ENCODE measurements around the gene GRIN2C.

Gene GRIN2C

DNA sequence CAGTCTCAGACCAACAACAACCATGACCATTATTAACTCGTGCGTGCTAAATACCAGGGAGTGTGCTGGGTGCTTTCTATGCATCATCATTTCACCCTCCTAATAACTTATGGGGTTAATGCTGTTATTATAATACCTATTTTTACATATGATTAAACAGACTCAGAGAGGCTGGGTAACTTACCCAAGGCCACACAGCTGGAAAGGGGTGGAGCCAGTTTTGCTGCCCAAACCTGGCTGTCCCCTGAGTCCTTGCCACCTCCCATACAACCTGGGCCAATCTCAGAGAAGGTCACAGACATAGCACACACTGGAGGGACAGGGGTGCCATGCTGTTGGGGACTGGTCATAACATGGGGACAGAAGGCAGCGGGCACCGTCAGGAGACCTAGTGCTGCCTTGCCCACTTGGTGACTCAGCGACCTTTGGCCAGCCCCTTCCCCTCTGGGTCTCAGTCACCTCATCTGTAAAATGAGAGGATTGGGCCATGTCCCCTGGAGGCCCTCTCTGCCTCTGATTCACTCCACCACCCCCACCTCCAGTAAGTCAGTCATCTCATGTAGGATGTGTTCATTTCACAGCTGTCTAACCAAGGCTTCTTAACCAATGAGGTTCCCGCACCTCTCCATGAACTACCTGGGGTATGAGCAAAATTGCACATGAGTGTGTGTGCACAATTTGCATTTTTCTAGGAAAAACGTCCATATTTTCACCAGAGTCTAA, 45.2 kb upstream of the GRIN2C start:
- no peak overlapping the region for H2AFZ ChIP-seq (ENCODE audit: low read depth, low read length, severe bottlenecking)
- H3K9me2 ChIP-seq (replicated peaks; ENCODE audit: insufficient read depth, low read length) = no peaks in the 10 kb centered on the region
- no peaks in the 10 kb centered on the region for H3F3A ChIP-seq (ENCODE audit: insufficient read depth)
- H3K27ac ChIP-seq (ENCODE audit: low read depth, low read length) = no peak overlapping the region
- no peak overlapping the region for H3K4me3 ChIP-seq (ENCODE audit: insufficient read depth, low read length, poor library complexity, severe bottlenecking)
- no peaks in the 10 kb centered on the region for H4K20me1 ChIP-seq (ENCODE audit: low read depth, low read length)
- no peaks in the 10 kb centered on the region for H3K9me3 ChIP-seq (ENCODE audit: insufficient read depth, low read length)
- TF ChIP-seq, protein P1, sequence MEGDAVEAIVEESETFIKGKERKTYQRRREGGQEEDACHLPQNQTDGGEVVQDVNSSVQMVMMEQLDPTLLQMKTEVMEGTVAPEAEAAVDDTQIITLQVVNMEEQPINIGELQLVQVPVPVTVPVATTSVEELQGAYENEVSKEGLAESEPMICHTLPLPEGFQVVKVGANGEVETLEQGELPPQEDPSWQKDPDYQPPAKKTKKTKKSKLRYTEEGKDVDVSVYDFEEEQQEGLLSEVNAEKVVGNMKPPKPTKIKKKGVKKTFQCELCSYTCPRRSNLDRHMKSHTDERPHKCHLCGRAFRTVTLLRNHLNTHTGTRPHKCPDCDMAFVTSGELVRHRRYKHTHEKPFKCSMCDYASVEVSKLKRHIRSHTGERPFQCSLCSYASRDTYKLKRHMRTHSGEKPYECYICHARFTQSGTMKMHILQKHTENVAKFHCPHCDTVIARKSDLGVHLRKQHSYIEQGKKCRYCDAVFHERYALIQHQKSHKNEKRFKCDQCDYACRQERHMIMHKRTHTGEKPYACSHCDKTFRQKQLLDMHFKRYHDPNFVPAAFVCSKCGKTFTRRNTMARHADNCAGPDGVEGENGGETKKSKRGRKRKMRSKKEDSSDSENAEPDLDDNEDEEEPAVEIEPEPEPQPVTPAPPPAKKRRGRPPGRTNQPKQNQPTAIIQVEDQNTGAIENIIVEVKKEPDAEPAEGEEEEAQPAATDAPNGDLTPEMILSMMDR (IDR thresholded peaks at IDR 0.05; ENCODE audit: insufficient read depth, low read length, poor library complexity, severe bottlenecking) = no peak
- no peak for TF ChIP-seq EZH2phosphoT487 (conservative IDR thresholded peaks at IDR 0.05; ENCODE audit: low read length)
- no peaks in the 10 kb centered on the region for H3K36me3 ChIP-seq (ENCODE audit: low read length)
- no peak overlapping the region for H3K9ac ChIP-seq (ENCODE audit: low read length)
- no peaks in the 10 kb centered on the region for H3K79me2 ChIP-seq (ENCODE audit: insufficient read depth, low read length)
- no peak overlapping the region for H3K4me2 ChIP-seq (ENCODE audit: low read depth, low read length, poor library complexity, severe bottlenecking)
- no peaks in the 10 kb centered on the region for H3K27me3 ChIP-seq (ENCODE audit: low read length)

DNA sequence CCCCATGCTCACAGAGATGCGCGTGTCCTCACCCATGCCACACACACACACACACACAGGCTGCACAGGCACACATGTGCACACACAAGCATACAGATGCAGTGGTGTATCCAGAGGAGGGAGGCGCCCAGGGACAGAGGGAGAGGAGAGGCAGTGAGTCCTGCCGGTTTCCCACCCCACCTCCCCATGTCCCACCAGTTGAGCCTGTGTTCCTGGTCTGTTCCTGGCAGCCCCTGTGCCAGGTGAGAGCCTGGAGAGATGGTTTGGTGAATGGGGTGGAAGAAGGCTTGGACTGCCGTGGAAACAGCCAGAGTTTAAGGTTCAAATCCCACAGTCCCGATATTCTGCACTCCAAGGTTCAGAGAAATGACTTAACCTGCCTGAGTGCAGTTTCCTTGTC, 44.0 kb upstream of the GRIN2C start:
- no peak overlapping the region for H3K4me2 ChIP-seq (ENCODE audit: low read depth, low read length, poor library complexity, severe bottlenecking)
- no peak for TF ChIP-seq EZH2phosphoT487 (conservative IDR thresholded peaks at IDR 0.05; ENCODE audit: low read length)
- TF ChIP-seq, protein P1 (IDR thresholded peaks at IDR 0.05; ENCODE audit: insufficient read depth, low read length, poor library complexity, severe bottlenecking) = no peak
- H3F3A ChIP-seq (ENCODE audit: insufficient read depth) = no peaks in the 10 kb centered on the region
- no peak overlapping the region for H2AFZ ChIP-seq (ENCODE audit: low read depth, low read length, severe bottlenecking)
- H3K9ac ChIP-seq (ENCODE audit: low read length) = no peak overlapping the region
- no peak overlapping the region for H3K4me3 ChIP-seq (ENCODE audit: insufficient read depth, low read length, poor library complexity, severe bottlenecking)
- H4K20me1 ChIP-seq (ENCODE audit: low read depth, low read length) = no peaks in the 10 kb centered on the region
- H3K9me3 ChIP-seq (ENCODE audit: insufficient read depth, low read length) = no peaks in the 10 kb centered on the region
- no peaks in the 10 kb centered on the region for H3K79me2 ChIP-seq (ENCODE audit: insufficient read depth, low read length)
- no peak overlapping the region for H3K27ac ChIP-seq (ENCODE audit: low read depth, low read length)
- no peaks in the 10 kb centered on the region for H3K27me3 ChIP-seq (ENCODE audit: low read length)
- H3K36me3 ChIP-seq (ENCODE audit: low read length) = no peaks in the 10 kb centered on the region
- H3K9me2 ChIP-seq (replicated peaks; ENCODE audit: insufficient read depth, low read length) = no peaks in the 10 kb centered on the region

DNA sequence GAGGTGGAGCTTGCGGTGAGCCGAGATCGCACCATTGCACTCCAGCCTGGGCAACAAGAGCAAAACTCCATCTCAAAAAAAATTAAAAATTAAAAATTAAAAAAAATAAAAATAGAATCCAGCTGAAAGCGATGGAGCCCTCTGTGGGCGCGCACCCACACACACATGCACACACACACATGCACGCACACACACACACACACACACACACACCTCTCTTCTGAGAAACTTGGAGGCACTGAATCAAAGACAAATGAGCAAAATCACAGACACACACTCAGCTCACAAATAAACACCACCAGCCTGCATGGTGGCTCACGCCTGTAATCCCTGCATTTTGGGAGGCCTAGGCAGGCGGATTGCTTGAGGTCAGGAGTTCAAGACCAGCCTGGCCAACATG, 43.3 kb upstream of the GRIN2C start:
- H3K9ac ChIP-seq (ENCODE audit: low read length) = no peak overlapping the region
- H3K27me3 ChIP-seq (ENCODE audit: low read length) = no peaks in the 10 kb centered on the region
- no peak overlapping the region for H3K4me3 ChIP-seq (ENCODE audit: insufficient read depth, low read length, poor library complexity, severe bottlenecking)
- H3K79me2 ChIP-seq (ENCODE audit: insufficient read depth, low read length) = no peaks in the 10 kb centered on the region
- no peaks in the 10 kb centered on the region for H3K9me3 ChIP-seq (ENCODE audit: insufficient read depth, low read length)
- H2AFZ ChIP-seq (ENCODE audit: low read depth, low read length, severe bottlenecking) = no peak overlapping the region
- TF ChIP-seq, protein P1 (IDR thresholded peaks at IDR 0.05; ENCODE audit: insufficient read depth, low read length, poor library complexity, severe bottlenecking) = no peak
- no peaks in the 10 kb centered on the region for H3K36me3 ChIP-seq (ENCODE audit: low read length)
- no peaks in the 10 kb centered on the region for H3F3A ChIP-seq (ENCODE audit: insufficient read depth)
- H3K4me2 ChIP-seq (ENCODE audit: low read depth, low read length, poor library complexity, severe bottlenecking) = no peak overlapping the region
- H3K27ac ChIP-seq (ENCODE audit: low read depth, low read length) = no peak overlapping the region
- H4K20me1 ChIP-seq (ENCODE audit: low read depth, low read length) = no peaks in the 10 kb centered on the region
- no peaks in the 10 kb centered on the region for H3K9me2 ChIP-seq (replicated peaks; ENCODE audit: insufficient read depth, low read length)

All from SU-DHL-6 (cell line).